ENCODE results near the gene NANP. TPM values are rescaled to one million over a fixed set of nuclear protein-coding genes. Genes with fewer than 3 reads are reported as not detected.

The NANP gene
- total and polyA plus RNA-seq, 9 of the 15 experiments (the other 6 are each of a cell fraction or from before 2014, with no cell fraction given), result 5.4 to 8.4 (median 6.9) TPM

GRCh38 chr20:25668446-25668845 is 44.6 kb upstream of the NANP start (continued):
- TF ChIP-seq, protein P1, sequence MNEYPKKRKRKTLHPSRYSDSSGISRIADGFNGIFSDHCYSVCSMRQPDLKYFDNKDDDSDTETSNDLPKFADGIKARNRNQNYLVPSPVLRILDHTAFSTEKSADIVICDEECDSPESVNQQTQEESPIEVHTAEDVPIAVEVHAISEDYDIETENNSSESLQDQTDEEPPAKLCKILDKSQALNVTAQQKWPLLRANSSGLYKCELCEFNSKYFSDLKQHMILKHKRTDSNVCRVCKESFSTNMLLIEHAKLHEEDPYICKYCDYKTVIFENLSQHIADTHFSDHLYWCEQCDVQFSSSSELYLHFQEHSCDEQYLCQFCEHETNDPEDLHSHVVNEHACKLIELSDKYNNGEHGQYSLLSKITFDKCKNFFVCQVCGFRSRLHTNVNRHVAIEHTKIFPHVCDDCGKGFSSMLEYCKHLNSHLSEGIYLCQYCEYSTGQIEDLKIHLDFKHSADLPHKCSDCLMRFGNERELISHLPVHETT (CRISPR knock-in tag; conservative IDR thresholded peaks at IDR 0.05 in 1 of 2, IDR thresholded peaks at IDR 0.05 in 1 of 2), result no peak
- TF ChIP-seq, protein P2, sequence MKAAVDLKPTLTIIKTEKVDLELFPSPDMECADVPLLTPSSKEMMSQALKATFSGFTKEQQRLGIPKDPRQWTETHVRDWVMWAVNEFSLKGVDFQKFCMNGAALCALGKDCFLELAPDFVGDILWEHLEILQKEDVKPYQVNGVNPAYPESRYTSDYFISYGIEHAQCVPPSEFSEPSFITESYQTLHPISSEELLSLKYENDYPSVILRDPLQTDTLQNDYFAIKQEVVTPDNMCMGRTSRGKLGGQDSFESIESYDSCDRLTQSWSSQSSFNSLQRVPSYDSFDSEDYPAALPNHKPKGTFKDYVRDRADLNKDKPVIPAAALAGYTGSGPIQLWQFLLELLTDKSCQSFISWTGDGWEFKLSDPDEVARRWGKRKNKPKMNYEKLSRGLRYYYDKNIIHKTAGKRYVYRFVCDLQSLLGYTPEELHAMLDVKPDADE (conservative IDR thresholded peaks at IDR 0.05; ENCODE audit: control insufficient read depth, low read depth, low read length), result no peak
- no peak for TF ChIP-seq YBX1 (IDR thresholded peaks at IDR 0.05)
- no peak for TF ChIP-seq ZBTB2 (IDR thresholded peaks at IDR 0.05)

DNA sequence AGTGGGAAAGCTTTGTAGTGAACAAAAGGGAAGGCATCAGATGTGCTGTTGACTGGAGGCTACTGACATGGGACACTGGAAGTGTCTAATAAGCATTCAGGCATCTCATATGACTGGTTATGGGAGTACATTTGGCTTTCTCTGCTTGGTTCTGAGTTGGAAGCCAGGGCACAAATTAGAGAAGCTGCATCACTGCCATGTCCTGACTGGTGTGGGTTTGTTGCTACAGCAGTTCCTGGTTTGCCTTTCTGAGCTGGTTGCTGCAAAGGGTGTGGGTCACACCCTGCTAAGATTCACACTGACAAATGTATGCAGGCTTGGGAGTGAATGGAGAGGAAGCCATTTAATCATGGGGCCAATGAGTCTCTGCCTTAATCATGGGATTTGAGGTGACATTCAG is 36.2 kb upstream of the NANP start:
- ChIA-PET POLR2A (no interaction called here), CTCF (ENCODE audit: low intra/inter-chr PET ratio) (no interaction called here)
- intact Hi-C loops (cut with micrococcal nuclease) (no loop called here), in situ Hi-C loops (cut with MboI) (no loop called here)
- no peak overlapping the region for H2AFZ ChIP-seq (ENCODE audit: low read depth, low read length)
- no peaks in the 10 kb centered on the region for H3K9me3 ChIP-seq (replicated peaks; ENCODE audit: control insufficient read depth, insufficient read depth, low read depth, low read length)
- no peaks in the 10 kb centered on the region for H3K79me2 ChIP-seq (ENCODE audit: control insufficient read depth, insufficient read depth, low read length)
- H3K9me1 ChIP-seq (ENCODE audit: control insufficient read depth, insufficient read depth, low read length), result no peaks in the 10 kb centered on the region
- no peak for ATAC-seq
- H3K9ac ChIP-seq (ENCODE audit: insufficient read depth in 1 of 2, low read depth in 2 of 2, low read length in 2 of 2), result no peak overlapping the region
- no peak overlapping the region for H3K4me2 ChIP-seq (ENCODE audit: insufficient read depth, low read length)
- H3K36me3 ChIP-seq (ENCODE audit: control insufficient read depth, insufficient read depth, low read length), result no peaks in the 10 kb centered on the region
- BruUV-seq (replicated peaks), result no TSS peak
- DNase-seq (ENCODE audit: extremely low read depth in 1 of 4, low spot score in 3 of 4), result no peak
- TF ChIP-seq KAT8 (IDR thresholded peaks at IDR 0.05; ENCODE audit: low read depth), result no peak
- H3K27me3 ChIP-seq (ENCODE audit: control insufficient read depth in 2 of 2, insufficient read depth in 2 of 2, low read length in 2 of 2), result no peaks in the 10 kb centered on the region
- H3K4me3 ChIP-seq, result no peak overlapping the region
- no peaks in the 10 kb centered on the region; a peak in 1 of 5 replicates for H3K4me1 ChIP-seq (replicated peaks in 1 of 2; ENCODE audit: control insufficient read depth in 2 of 2, insufficient read depth in 2 of 2, low read length in 2 of 2)
- no peak overlapping the region for H3K27ac ChIP-seq (ENCODE audit: extremely low read depth, low read depth, low read length)
- no peak for FAIRE-seq
- H4K20me1 ChIP-seq (replicated peaks; ENCODE audit: control insufficient read depth, insufficient read depth, low read length), result no peaks in the 10 kb centered on the region
